Activated CD8-positive, alpha-beta memory T cell treated with anti-CD3 and anti-CD28 coated beads for 4 hours (primary cell): ENCODE measurements around the gene DZIP1.

ENCODE experiments used
- DNase-seq, 2 donors: peaks; one replicate each; pipeline ENCODE4 v3.0.0-alpha.2; 2020; ENCODE audit warnings: low read depth in 2 of 2

DZIP1 gene

DNA sequence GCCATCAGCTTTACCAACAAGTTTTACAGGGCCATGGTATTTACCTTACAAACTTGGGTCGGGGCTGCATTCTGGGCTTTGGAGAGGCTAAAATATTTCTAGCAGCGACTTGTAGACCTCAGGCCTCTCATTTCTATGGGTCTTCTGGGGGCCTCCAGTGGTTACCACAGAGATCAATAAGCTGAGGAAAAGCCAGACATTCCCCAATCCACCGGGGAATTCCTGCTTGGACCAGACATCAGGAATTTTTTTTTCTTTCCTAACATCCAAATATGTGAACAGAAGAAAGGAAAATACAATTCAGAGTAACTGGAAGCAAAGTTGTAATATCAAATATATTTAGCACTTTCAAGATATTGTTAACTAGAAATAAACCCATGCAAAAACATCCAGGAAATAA lies 1.5 kb downstream of the DZIP1 start:
- DNase-seq, result no peak

DNA sequence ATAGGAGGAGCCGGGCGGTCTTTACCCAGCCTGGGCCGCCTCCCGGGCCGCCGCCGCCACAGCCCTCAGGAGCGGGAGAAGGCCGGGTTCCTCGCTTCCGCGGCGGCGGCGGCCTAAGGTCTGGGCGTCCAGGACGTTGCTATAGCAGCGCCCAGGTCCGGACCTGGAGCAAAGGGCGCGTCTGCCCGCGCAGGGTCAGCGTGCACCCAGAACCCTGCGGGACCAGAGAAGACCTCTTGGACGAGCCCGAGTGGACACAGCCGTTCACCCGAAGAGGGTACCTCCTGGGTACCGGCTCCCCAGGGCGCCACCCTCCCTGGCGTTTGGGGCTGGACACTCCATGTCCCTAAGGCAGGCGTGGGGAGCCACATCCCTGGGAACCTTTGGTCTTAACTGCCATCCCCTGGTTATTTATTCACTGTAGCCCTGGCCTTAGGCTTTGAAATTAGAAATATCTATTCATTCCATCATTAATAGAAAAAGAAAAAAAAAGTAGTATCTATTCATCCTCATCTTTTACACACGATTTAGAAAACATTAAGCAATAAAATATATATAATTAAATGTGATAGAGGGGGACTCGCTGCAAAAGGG lies 2.4 kb downstream of the DZIP1 start:
- no peak for DNase-seq

DNA sequence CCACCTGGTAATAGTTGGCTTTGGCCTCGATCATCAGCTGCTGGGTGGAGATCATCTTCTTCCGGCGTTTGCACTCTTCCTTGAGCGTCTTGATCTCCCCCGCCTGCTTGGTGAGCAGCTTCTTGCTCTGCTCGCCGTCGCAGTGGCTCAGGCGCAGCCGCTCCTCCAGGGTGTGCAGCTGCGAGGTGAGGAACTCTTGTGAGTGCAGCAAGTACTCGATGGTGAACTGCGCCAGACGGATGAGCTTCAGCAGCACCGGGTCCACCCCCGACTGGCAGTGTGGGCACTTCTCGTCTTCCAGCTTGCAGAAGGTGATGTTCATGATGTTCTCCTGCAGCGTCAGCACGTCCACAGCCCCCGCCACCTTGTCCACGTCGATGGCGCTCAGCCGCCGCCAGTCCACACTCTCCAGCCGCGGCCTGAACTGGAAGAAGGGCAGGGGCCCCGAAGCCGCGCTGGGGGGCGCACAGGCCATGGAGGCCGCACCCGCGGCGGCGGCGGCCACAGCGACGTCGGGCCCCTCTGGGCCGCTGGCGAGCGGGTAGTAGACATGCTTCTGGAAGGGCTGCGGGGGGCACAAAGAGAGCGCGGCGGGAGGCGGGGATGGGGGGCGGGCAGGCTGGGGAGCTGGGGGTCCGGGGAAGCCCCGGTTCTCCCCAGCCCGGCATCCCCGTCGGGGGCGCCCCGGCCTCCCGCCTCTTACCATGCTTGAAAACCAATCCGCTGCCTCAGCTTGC lies 3.0 kb downstream of the DZIP1 start:
- no peak for DNase-seq

DNA sequence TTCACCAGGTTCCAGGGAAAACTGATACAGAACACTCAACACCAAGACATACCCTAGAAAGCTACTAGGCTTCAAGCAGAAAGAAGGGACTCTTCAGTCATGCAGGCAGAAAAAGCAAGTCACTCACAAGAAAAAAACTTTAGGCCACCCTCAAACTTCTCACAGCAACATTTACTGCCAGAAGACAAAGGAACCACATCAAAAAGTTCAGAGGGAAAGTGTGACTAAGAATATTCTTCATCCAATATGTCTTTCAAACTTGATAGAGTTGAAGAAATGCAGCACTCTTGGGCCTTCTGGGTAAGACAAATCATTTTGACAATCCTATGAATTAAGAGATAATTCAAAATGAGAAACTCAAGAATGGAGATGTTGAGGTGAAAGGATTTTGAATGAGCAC lies 7.7 kb downstream of the DZIP1 start:
- DNase-seq, result no peak

DNA sequence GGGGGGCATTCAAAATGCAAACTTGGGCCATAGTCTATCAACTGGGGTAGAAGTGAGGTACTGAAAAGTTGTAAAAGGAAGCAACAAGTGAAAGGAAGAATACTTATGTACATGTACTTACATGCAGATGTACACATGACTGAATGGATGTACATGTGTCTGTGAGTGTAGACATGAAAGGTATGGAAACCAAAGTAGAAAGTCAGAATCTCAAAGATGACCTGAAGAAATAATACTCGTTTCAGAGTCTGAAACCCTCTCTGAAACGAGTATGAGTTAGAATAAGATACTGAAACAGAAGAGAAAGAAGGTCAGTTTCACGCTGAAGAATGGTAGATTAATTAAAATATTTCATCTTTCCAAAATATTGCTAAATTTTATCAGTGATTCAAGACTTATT lies 13.9 kb downstream of the DZIP1 start:
- DNase-seq, result no peak

DNA sequence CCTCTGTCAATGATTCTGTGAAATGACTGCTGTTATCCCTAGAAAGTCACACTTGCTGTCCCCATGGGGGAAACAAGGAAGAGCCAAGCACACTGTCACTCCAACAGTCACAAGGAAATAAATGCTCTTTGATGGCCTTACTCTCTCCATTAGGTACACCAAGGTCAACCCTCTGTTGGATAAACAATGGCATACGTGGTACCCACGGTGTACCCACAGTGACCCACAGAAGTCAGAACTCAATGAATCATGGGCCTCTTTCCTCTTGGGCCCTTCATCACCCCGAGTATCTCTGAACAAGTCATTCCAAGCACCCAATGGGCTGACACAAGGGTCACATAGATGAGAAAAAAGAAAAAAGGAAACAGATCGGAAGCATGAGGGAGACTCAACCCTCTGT lies 15.4 kb downstream of the DZIP1 start:
- no peak for DNase-seq

DNA sequence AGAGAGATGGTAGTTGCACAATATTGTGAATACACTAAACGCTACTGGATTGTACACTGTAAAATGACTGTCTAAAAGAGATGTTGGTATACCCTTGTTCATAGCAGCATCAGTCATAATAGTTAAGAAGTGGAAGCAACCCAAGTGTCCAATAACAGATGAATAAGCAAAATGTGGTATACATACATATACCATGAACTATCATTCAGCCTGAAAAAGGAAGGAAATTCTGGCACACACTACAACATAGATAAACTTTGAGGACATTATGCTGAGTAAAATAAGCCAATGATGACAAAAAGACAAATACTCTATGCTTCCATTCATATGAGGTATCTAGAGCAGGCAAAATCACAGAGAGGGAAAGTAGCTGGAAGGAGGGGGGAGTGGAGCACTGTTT lies 16.0 kb downstream of the DZIP1 start:
- DNase-seq, result no peak

DNA sequence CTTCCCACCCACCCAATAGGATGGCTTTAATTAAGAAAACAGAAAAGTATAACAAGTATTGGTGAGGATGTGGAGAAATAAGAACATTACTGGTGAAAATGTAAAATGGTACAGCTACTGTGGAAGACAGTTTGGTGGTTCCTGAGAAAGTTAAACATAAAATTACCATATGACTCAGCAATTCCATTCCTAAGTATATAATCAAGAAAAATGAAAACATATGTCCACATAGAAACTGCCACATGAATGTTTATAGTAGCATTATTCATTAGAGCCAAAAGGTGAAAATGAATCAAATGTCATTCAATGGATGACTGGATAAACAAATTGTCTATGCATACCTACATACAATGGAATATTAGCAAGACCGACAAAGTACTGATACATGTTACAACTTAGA lies 16.9 kb downstream of the DZIP1 start:
- no peak for DNase-seq

DNA sequence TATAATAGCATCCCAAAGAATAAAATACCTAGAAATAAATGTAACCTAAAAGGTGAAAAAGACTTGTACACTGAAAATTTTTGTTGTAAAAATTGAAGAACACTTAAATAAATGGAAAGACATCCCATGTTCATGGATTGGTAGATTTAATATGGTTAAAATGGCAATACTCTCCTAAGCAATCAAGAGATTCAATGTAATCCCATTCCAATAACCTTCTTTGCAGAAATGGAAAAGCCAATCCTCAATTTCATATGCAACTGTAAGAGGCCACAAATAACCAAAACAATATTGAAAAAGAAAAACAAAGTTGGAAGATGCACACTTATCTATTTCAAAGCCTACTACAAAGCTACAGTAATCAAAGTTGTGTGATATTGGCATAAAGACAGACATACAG lies 17.7 kb downstream of the DZIP1 start:
- no peak for DNase-seq

DNA sequence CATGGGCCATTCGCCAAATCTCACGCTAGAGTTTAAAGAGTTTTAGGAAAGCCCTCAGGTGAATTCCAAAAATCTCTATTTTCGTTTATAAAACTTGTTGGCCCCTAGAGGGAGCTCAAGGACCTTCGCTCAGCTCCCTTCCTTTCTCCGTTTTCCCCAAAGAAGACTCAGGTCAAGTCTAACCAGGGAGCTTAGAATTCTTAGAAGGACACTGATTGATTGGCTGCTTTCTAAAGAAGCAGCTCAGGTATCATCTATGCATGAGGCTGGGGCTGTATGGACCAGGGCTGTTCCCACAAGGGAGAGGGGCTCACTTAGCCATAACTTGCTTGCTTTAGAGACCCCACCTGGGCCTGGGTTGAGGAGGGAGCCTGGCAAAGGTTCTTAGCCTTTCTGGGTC lies 20.5 kb downstream of the DZIP1 start:
- DNase-seq, result no peak

DNA sequence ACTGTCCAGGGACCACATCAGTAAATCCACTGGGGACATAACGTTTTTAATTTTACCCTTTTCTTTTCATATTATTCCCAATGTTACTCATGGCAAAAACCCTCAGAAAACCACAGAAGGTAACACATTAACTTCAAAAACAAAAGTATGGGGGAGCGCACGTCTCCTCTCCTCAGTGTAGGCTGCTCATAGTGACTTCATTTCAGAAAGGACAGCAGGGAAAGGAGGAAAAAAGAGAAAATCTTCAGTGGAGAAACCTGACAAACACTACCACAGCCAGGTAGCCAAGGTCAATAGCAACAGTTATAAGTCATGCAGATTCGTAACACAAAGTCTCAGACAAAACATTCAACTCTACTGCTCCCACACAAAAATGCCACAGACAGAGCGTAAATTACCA lies 21.4 kb downstream of the DZIP1 start:
- DNase-seq, result no peak

DNA sequence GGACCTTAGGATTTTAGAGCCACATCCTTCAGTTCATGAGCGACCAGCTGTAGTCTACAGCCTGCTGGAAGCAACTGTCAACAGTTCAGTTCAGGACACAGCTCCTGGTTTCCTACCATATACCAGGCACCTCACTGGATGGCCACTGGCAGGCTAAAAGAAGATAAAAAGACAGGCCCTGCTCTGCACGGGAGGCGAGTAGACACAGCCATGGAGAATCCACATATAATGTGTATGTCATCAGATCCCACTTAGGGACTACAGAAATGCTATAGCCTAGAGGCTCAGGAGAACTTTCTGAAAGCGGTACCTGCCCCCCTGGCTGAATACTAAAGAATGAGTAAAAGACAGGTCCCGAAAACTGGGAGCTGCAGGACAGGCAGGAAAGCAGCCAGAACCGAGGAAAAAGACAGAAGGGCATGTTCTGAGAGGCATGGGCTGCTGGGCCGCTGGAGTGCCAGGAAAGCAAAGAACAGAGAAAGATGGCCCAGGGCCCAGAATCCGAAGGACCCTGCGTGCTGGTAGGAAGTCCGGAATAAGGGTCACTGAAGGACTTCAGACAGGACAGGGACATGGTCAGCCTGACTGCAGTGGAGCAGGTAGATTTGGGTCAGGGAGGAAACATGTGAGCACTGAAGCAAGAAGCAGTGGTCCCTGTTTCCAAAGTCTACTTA lies 23.5 kb downstream of the DZIP1 start:
- DNase-seq, result no peak

DNA sequence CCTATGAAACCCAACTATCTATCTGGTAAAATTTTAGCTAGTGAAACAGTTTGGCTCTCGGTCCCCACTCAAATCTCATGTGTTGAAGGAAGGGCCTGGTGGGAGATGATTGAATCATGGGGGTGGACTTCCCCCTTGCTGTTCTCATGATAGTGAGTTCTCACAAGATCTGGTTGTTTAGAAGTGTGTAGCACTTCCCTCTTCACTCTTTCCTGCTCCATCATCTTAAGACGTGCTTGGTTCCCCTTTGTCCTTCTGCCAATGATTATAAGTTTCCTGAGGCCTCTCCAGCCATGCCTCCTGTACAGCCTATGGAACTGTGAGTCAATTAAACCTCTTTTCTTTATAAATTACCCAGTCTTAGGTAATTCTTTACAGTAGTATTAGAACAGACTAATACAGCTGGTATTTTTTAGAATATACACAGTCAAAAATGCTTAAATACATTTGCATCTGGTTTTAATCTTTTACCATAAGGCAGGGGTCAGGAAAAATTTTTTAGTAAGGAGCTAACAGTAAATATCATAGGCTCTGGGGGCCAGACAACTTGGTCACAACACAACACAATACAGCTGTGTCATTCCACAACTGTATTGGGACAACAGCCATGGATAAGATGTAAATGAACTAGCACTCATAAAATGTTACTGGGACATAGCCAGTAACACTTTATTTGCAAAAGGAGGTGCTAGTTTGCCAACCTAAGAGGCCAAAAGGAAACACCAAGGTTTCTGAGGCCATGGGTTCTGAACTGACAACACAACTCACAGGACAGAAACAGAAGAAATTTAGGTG lies 24.3 kb downstream of the DZIP1 start:
- no peak for DNase-seq

DNA sequence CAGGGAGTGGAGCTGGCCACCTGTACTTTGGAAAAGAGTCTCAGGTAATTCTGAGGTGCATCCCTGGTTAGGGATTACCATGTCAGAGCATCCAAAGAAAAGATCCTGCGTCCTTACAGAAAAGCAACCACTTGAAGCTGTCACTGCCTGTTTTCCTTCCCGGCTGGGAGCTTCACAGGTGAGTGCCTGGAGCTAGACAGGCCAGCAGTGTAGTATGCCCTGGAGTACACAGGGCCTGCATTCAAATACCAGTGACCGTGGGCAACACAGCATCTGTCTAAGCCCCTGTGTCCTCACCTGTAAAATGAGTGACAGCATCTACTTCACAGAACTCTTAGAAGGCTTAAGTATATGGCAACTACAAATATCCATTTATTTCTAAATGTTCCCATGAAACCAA lies 29.0 kb downstream of the DZIP1 start:
- DNase-seq, result no peak

DNA sequence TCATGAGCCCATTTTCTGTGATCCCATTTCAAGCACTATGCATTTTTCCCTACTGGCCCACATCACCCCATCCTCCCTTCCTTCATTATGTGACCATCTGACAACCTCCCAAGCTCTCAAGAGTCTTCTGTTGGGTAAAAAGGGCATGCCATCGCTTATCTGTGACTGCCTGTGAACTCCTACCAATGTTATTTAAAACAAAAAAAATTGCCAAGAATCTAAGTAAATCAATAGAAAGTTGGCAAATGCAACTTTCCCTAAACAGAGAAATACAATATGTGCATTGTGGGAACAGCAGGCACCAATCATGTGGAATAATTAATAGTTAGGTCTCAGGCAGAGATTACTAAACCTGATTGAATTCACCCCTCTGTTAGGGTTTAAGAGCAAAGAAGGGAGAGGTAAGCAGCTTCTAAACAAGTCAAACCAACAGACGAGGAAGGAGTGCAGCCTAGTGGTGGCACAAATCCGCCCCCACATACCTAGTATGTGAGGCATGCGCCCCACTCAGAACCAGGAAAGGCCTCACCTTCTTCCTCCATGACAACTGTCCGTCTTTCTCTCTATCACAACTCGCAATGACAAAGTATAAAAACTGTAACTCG lies 29.8 kb downstream of the DZIP1 start:
- DNase-seq, result no peak

DNA sequence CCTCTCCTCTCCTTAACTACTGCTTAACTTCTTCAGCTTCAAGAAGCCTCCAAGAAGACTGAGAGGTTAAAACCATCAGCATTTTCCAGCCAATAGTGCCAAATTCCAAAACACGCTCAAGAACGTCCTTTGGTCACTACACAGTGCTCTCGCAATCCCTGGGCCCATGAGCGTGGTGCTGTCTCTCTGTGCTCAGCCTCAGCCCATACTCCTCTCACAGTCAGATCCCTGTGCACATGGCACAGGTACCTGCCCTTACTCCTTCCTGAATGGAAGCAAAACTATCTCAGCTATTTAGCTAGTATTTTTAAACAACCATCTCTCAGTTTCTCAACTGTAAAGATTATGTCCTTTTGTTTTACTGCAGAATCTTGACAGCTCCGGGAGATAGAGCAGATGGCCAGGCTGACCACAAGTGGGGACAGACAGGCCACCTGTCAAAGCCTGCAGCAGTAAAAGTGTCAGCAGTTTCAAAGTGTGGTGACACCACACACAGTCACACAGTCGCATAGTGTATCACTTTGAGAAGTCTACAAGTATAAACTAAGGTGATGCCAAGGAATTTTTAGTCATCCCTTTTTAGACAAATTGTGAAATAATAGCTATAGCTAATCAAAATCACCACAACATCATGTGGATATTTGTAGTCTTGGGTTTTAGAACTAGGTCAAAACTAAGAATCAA lies 35.7 kb downstream of the DZIP1 start:
- no peak for DNase-seq

DNA sequence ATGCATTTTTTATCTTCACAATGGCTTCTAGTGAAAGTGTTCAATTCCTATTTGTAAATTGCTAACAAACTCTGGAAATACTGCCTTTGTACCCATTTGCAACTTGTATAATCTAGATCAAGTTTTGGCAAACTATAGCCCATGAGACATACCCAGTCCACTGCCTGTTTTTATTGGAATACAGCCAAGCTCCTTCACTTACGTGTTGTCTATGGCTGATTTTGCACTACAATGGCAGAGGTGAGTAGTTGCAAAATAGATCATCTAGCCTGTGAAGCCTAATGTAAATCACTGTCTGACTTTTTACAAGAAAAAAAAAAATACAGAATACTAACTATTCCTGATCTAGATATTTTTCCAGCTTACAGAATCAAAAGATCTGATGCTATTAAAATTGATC lies 37.1 kb downstream of the DZIP1 start:
- no peak for DNase-seq

DNA sequence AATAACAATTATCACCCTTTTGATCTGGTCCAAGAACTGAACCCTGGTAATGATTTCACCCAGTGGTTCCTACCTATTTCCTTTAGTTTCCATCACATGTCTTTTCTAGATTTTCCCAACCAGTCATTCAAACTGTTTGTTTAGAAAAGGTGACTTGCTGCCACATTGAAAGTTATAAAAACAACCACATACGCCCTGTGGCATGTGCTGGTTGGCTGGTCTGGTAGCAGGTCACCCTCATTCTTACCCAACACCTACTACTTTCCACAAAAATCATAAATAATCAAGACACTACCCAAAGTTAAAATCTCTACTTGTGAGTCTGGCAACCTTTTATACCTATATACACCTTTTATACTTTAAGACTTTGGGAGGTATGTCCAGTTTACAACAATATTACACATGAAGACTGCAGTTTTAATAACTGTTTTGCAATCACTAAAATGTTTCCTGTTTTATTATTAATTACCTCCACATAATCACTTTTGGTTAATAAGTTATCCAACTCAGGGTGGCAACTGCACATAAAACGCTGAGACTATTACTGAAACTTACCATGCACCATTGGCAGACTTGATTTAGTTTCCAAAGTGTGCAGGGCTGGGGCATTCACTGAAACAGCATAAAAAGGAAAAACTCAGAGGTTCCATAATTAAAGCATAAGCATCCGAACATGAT lies 38.9 kb downstream of the DZIP1 start:
- DNase-seq, result no peak

DNA sequence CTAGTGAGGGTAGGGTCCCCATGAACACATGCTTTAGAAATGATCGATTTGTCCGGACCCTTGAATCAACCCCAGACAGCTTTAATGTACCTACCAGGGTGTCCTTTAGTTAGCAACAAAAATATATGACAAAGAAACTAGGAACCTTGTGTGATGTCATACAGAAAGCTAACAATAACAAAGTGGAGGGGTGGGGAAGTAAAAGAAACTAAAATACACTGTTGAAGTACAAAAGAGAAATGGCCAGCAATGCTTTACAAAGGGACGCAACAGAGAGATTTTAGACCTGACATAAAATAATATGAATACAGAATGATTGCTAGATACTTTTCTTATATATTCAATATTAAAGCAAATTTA lies 40.0 kb downstream of the DZIP1 start:
- no peak for DNase-seq

DNA sequence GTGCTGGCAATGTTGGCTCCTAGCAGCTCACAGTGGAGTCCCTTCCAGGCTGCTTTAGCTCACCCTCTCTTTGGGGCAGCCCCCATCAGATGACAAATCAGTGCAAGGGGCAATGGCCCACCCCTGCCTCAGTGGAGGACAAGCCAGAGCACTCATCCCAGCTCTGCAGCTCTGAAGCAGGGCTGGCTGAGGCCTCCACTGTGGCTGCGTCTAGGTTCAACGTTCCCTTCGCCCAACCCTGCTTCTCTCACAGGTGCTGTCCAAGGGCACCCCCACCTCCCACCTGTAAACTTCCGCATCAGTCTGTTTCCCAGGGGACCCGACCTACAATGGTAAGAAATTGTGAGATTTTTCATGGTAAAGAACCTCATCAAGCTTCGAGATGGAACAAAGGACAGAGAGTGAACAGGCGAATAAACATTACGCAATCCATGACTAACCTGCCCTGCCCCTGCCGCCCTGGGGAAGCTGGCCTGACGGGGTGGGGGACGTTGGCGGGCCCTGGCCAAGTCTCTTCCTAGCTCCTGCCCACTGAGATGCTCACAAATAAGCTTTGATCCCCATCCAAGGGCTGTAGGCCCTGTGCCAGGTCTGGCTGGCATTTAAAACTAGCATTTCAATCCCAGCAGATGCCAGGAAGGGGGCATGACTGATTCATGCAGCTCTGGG lies 40.5 kb downstream of the DZIP1 start:
- no peak for DNase-seq

DNA sequence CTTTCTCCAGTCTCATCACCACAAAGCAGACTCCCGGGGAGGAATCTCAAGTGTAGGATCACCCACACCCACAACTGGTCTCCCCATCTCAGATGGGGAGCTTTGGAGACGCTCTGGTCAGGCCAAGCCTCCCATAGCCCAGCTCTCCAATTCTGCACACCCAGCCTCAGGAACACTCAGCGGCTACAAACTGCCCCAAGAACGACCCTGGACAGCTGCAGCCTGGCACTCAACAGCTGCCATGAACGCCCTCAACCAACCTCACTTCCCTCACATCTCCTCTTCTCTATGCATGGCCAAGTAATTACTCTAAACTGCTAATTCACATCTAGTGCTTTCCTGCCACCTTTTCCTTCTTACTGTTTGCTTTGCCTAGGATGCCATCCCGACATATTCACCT lies 42.6 kb downstream of the DZIP1 start:
- no peak for DNase-seq
